Measurements from ENCODE around the gene NACC2. TPM values are rescaled to one million over a fixed set of nuclear protein-coding genes. Genes with fewer than 3 reads are reported as not detected.

The NACC2 gene
- total RNA-seq, 1 experiment from 2014 or later: 24.8 TPM

- Mint-ChIP-seq H3K4me3 (ENCODE audit: low read depth, unreplicated experiment) (no peak overlapping the region), H3K27ac (ENCODE audit: unreplicated experiment) (no peak overlapping the region), H3K4me1 (ENCODE audit: low read depth, unreplicated experiment) (peaks cover 1% of the 10 kb centered on the region), H3K9me3 (ENCODE audit: low read depth, unreplicated experiment) (no peaks in the 10 kb centered on the region), H3K27me3 (ENCODE audit: unreplicated experiment) (peaks cover 22% of the 10 kb centered on the region), H3K36me3 (ENCODE audit: insufficient read depth, unreplicated experiment) (no peaks in the 10 kb centered on the region)
- intact Hi-C loops (cut with micrococcal nuclease; ENCODE audit: unreplicated experiment): loop anchor here (10.0 kb wide), 1 partner anchor 142 kb away; no protein-coding TSS in a partner anchor
- no peak for DNase-seq
- TF ChIP-seq CTCF (IDR thresholded peaks at IDR 0.05; ENCODE audit: unreplicated experiment): no peak
- BruUV-seq (replicated peaks): no TSS peak
- CTCF ChIA-PET: no interaction called here
Measured at GRCh38 chr9:136142414-136142796, 47.3 kb upstream of the NACC2 start.

DNA sequence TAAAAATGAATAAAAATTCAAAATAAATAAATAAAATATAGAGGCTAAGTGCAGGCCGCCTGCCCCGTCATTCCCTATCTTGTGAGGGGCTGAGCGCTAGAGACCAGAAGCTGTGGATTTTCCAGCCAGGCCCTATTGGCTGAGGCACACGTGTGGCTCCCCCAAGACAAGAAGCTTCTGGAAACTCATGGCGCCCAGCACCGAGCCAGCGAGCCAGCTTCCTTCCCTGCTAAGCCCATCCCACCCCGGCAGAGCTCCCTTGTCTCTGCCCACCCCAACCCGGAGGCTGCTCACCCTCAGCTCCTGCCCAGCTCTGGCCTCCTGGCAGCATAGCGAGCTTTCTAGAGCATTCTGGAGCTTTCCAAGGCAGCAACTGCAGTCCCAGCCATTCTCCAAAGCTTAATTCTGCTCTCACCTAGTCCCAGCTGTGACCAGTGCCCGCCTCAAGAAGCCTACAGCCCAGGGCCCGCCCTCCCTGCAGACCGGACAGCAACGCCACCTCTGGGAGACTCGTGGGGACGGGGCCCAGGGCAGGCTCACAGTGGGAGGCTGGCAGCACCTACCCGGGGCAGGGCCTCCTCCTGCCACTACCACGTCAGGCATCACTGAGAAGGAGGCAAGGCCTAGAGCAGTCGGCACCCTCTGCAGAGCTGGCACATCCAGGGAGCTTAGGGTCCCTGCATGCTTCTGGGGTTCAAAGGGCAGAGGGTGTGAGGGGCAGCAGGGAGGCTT, 46.8 kb upstream of the NACC2 start:
- H3K27ac Mint-ChIP-seq (ENCODE audit: unreplicated experiment): no peak overlapping the region
- TF ChIP-seq CTCF (IDR thresholded peaks at IDR 0.05; ENCODE audit: unreplicated experiment): no peak
- peaks cover 22% of the 10 kb centered on the region for H3K27me3 Mint-ChIP-seq (ENCODE audit: unreplicated experiment)
- no peaks in the 10 kb centered on the region for H3K9me3 Mint-ChIP-seq (ENCODE audit: low read depth, unreplicated experiment)
- no TSS peak for BruUV-seq (replicated peaks)
- H3K4me1 Mint-ChIP-seq (ENCODE audit: low read depth, unreplicated experiment): peaks cover 6% of the 10 kb centered on the region
- no peaks in the 10 kb centered on the region for H3K36me3 Mint-ChIP-seq (ENCODE audit: insufficient read depth, unreplicated experiment)
- H3K4me3 Mint-ChIP-seq (ENCODE audit: low read depth, unreplicated experiment): no peak overlapping the region
- CTCF ChIA-PET: no interaction called here
- intact Hi-C loops (cut with micrococcal nuclease; ENCODE audit: unreplicated experiment): loop anchor here (10.0 kb wide), 1 partner anchor 143 kb away; no protein-coding TSS in a partner anchor
- no peak for DNase-seq

DNA sequence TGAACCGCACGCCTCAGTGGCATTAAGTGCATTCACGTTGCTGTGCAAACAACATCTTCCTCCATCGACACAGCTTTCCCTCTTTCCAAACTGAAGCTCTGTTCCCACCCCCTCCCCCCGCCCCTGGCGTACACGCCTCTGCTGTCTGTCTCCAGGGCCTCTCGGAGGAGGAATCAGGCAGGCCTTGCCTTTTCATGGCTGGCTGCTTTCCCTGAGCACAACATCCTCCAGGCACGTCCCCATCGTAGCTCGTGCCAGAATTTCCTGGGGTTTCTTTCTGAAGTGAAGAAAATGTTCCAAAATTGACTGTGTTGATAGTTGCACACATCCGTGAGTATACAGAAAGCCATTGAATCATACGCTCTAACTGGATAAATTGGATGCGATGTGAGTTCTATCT, 45.9 kb upstream of the NACC2 start:
- no TSS peak for BruUV-seq (replicated peaks)
- CTCF ChIA-PET: no interaction called here
- intact Hi-C loops (cut with micrococcal nuclease; ENCODE audit: unreplicated experiment): loop anchor here (10.0 kb wide), 1 partner anchor 144 kb away; no protein-coding TSS in a partner anchor
- DNase-seq: no peak
- H3K4me1 Mint-ChIP-seq (ENCODE audit: low read depth, unreplicated experiment): peaks cover 6% of the 10 kb centered on the region
- no peaks in the 10 kb centered on the region for H3K36me3 Mint-ChIP-seq (ENCODE audit: insufficient read depth, unreplicated experiment)
- H3K9me3 Mint-ChIP-seq (ENCODE audit: low read depth, unreplicated experiment): no peaks in the 10 kb centered on the region
- no peak overlapping the region for H3K27ac Mint-ChIP-seq (ENCODE audit: unreplicated experiment)
- H3K27me3 Mint-ChIP-seq (ENCODE audit: unreplicated experiment): peaks cover 14% of the 10 kb centered on the region
- no peak for TF ChIP-seq CTCF (IDR thresholded peaks at IDR 0.05; ENCODE audit: unreplicated experiment)
- no peak overlapping the region for H3K4me3 Mint-ChIP-seq (ENCODE audit: low read depth, unreplicated experiment)

DNA sequence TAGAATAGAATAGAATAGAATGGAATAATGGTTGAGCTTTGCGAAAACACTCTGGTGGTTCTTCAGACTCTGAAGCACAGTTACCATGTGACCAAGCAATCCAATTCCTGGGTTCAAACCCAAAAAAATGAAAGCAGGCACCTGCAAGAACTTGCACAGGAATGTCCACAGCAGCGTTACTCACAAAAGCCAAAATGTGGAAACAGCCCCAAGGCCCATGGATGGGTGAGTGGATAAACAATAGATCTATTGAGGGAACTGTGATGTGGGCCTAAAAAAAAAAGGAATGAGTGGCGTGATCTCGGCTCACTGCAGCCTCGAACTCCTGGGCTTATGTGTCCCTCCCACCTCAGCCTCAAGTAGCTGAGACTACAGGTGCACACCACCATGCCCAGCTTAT, 45.0 kb upstream of the NACC2 start:
- Mint-ChIP-seq H3K36me3 (ENCODE audit: insufficient read depth, unreplicated experiment) (no peaks in the 10 kb centered on the region), H3K9me3 (ENCODE audit: low read depth, unreplicated experiment) (no peaks in the 10 kb centered on the region), H3K4me3 (ENCODE audit: low read depth, unreplicated experiment) (no peak overlapping the region), H3K27me3 (ENCODE audit: unreplicated experiment) (peaks cover 5% of the 10 kb centered on the region), H3K27ac (ENCODE audit: unreplicated experiment) (no peak overlapping the region), H3K4me1 (ENCODE audit: low read depth, unreplicated experiment) (peaks cover 6% of the 10 kb centered on the region)
- DNase-seq: no peak
- TF ChIP-seq CTCF (IDR thresholded peaks at IDR 0.05; ENCODE audit: unreplicated experiment): no peak
- CTCF ChIA-PET: interaction anchor here (0.5 kb wide), 1 partner anchor 25 kb away, joined by 3 read pairs; no protein-coding TSS in a partner anchor
- intact Hi-C loops (cut with micrococcal nuclease; ENCODE audit: unreplicated experiment): loop anchor here (10.0 kb wide), 1 partner anchor 145 kb away; no protein-coding TSS in a partner anchor
- no TSS peak for BruUV-seq (replicated peaks)

Measured in Calu3 (cell line).